GM12801 (cell line): ENCODE measurements around the gene NRAS.

Experiments
- TF ChIP-seq, protein P1 (sequence below): IDR thresholded peaks from one replicate; pipeline ENCODE4 v1.5.1; 2011; ENCODE audit warnings: control low read depth; ENCODE audit not compliant: insufficient read length; ENCODE audit errors: extremely low read depth

Gene NRAS

DNA sequence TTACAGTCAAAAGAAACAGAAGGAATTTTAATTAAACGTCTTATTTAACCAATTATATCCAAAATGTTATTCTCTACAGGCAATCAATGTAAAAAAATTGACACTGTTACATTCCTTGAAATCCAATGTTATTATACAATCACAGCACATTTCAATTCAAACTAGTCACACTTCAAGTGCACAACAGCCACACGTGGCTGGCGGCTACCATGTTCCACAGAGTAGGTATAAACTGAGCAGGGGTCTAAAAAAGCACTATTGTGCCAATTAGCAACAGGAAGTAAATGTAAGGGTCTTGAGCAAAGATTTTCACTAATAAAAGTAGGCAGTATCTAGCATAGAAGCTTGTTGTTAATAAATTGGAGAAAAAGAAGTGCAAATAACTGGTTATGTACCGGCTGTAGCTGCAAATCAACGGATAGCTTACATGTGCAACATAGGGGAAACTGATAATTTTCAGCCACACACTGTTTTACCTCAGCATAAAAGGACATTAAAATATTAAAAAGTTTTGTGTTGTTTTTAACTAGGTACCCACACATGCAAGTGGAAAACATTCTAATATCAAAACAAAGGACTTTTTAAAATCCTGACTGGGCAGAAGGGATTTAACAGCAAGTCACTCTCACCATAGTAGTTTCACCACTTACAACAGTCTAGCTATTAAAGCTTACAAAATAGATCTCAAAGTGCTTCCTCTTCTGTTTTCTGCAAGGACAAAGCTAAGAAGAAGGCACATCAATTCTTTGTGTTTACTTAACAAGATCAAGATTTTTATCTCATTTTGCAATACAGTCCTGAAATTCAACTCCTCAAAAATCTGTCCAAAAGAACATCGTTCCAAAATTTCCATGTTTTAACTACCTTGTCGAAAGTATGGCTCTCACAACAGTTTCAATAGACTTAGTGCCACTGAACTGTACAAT is 38.7 kb upstream of the NRAS start:
- TF ChIP-seq, protein P1, sequence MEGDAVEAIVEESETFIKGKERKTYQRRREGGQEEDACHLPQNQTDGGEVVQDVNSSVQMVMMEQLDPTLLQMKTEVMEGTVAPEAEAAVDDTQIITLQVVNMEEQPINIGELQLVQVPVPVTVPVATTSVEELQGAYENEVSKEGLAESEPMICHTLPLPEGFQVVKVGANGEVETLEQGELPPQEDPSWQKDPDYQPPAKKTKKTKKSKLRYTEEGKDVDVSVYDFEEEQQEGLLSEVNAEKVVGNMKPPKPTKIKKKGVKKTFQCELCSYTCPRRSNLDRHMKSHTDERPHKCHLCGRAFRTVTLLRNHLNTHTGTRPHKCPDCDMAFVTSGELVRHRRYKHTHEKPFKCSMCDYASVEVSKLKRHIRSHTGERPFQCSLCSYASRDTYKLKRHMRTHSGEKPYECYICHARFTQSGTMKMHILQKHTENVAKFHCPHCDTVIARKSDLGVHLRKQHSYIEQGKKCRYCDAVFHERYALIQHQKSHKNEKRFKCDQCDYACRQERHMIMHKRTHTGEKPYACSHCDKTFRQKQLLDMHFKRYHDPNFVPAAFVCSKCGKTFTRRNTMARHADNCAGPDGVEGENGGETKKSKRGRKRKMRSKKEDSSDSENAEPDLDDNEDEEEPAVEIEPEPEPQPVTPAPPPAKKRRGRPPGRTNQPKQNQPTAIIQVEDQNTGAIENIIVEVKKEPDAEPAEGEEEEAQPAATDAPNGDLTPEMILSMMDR: no peak

DNA sequence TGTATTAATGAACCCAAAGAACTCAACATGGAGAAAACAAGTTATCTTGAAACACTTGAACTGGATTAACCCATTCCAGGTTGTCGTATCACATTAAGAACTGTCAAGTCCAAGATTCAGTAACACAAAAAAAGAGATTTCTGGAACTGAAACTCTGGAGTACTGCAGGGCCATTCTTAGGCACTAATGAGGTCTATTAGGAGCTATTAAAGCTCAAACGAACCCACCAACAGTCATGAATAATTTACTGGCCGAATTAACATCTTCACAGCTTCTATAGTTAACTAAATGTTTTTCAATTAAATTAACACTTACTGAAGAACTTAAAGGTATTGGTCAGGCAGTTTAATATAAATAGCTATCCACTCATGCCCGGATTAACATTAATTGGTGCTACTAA is 36.6 kb upstream of the NRAS start:
- TF ChIP-seq, protein P1: no peak

DNA sequence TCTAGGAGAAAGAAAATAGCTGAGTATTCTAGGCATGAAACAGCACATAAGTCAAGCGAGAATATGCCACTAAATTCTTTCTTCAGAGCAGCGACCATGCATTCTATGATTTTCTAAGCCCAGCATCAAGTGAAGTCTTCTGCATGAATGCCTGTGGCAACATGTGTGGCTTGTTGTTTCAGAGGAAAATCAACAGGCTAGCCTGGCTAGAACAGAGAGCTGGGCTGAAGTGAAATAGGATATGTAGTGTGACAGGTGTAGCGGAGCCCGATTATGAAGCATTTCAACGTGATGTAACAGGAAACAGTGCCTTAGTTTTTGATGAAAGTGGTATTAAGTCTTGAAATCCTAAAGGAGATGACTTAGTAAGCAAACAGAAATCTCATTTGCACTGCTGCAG is 34.2 kb upstream of the NRAS start:
- TF ChIP-seq, protein P1: no peak

DNA sequence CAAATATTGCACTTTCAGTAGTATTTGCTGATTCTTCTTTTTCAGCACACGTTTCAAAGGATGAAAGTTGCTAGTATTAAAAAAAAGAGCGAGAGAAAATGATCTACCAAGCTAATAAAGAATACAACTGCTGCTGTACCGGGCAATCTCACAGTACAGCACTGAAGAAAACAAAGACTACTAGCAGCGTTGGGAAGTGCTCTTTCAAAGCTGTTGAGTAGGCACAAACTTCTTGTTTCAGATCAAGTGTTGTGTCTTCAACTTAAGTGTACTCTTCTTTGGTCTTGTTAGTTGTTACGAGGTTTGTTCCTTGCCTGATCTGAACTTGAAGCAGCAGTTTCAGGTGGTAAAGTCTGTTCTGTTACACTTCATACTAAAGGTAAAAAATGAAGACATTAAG is 33.3 kb upstream of the NRAS start:
- TF ChIP-seq, protein P1: no peak

DNA sequence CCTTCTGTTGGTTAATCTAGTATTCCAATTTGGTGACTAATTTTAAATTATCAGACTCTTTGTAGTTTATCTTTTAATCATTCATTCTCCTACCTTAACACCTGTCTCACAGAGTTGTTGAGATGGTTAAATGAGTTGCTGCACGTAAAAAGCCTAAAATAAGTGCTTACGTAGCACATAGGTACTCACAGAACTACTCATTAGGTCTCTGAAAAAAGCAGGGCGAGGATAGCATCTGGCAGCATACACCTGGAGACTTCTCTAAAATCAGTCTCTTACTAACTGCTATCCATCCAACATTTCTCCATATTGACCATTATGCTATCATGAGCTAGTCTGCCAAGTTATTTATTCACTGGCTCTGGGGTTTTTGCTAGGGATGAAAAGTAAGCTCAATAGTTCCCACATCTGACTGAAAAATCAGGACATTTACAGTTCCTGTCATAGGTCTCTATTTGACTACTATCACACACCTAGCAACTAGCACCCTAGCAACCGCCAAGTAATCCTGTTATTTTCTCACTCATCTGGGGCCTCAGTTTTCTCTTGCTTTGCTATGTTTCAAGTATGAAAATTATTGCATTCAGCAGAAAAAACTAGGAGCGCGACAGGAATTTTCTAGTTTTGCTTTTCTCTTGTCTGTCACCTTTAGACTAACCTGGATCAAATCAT is 30.0 kb upstream of the NRAS start:
- TF ChIP-seq, protein P1: no peak

DNA sequence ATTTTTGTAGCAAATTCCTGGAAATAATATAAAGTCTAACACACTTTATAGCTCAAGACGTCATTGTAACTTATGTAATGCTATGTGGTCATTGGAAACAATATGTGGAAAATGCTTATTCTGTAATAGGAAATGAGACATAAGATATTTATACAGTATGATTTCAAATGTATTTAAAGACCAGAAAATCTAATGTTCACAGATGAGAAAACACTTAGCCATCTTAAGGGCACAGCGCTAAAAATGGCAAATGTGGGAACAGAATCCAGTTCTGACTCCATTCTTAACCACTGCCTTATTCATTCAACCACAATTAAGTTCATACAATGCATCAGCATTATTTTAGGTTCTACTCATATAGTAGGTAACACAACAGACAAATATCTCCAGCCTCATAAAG is 28.7 kb upstream of the NRAS start:
- TF ChIP-seq, protein P1: no peak

DNA sequence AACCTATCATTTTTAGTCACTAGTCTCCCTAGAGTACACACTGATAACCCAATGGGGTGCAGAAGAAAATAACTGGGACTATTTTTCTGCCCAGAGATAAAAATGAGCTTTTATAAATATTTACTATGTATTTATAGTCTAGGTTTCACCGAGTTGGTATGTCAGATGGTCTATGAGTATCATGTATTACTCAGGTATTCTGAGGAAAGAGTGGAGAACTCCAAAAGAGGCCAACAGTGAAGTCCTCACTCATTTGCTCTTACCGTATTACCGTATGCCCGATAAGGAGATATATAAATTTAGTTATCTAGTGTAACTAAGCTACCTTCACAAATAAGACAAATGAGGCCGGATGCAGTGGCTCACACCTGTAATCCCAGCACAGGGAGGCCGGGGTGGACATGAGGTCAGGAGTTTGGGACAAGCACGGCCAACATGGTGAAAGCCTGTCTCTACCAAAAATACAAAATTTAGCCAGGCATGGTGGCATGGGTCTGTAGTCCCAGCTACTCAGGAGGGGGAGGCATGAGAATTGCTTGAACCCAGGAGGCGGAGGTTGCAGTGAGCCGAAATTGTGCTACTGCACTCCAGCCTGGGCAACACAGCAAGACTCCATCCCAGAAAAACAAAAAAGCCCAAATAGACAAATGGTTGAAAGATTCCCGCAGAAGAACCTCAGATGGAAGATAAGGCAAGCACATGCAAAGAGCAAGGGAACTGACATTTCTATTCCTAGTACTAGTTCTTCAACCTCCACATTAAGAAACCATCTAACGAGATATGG is 25.6 kb upstream of the NRAS start:
- TF ChIP-seq, protein P1: no peak
